Caco-2 (cell line): ENCODE results near the gene FANCI. TPM values are rescaled to one million over a fixed set of nuclear protein-coding genes. Genes with fewer than 3 reads are reported as not detected.

ENCODE experiments used
- BruUV-seq: library from RNA; stranded (reverse); fragments of 400-500 nt; replicated peaks from 2 replicates; lab custom pipeline; 2021; lab: Mats Ljungman, UMichigan
- CTCF ChIA-PET: fragments of 300-600 bp; sonication (Branson Sonifier 250); formaldehyde crosslinking; loops from one replicate; lab custom pipeline; 2022; ENCODE audit warnings: antibody characterized with exemption; lab: Charles Lee
- POLR2A ChIA-PET: fragments of 300-600 bp; sonication (Branson Sonifier 250); formaldehyde crosslinking; loops from one replicate; lab custom pipeline; 2022; ENCODE audit warnings: antibody characterized with exemption; lab: Charles Lee
- DNase-seq, 2 experiments: peaks; one replicate each; pipeline versions ENCODE4 v3.0.0 to v3.0.0-alpha.2; 2020 to 2022
- H3K27me3 ChIP-seq: replicated peaks from 2 replicates; pipeline ENCODE4 v1.6.0; 2011; ENCODE audit warnings: low read length; ENCODE audit not compliant: control insufficient read depth, insufficient read depth
- H3K36me3 ChIP-seq: 2 replicates; pipeline ENCODE4 v1.5.1; 2011; ENCODE audit warnings: low read length; ENCODE audit not compliant: control insufficient read depth, insufficient read depth
- H3K4me1 ChIP-seq: fragments of 250-450 bp; sonication (Bioruptor Pico); 2 replicates; pipeline ENCODE4 v1.5.1; 2020; ENCODE audit warnings: mild to moderate bottlenecking
- H3K4me3 ChIP-seq: 2 replicates; pipeline ENCODE4 v1.5.1; 2011; ENCODE audit warnings: low read depth, mild to moderate bottlenecking, control low read depth, low read length
- H3K9me3 ChIP-seq: fragments of 250-450 bp; sonication (Bioruptor Pico); 2 replicates; pipeline ENCODE4 v1.5.1; 2020; ENCODE audit warnings: mild to moderate bottlenecking, moderate library complexity
- H3K27ac Mint-ChIP-seq: one replicate; pipeline ENCODE4 v1.8.0; 2022; ENCODE audit warnings: mixed read lengths; ENCODE audit not compliant: unreplicated experiment
- H3K27me3 Mint-ChIP-seq: one replicate; pipeline ENCODE4 v1.8.0; 2022; ENCODE audit warnings: mixed read lengths; ENCODE audit not compliant: insufficient read depth, unreplicated experiment
- H3K36me3 Mint-ChIP-seq: one replicate; pipeline ENCODE4 v1.8.0; 2022; ENCODE audit warnings: mild to moderate bottlenecking, mixed read lengths; ENCODE audit not compliant: insufficient read depth, unreplicated experiment
- H3K4me1 Mint-ChIP-seq: one replicate; pipeline ENCODE4 v1.8.0; 2022; ENCODE audit warnings: low read depth, mixed read lengths; ENCODE audit not compliant: unreplicated experiment
- H3K4me3 Mint-ChIP-seq: one replicate; pipeline ENCODE4 v1.8.0; 2022; ENCODE audit warnings: mild to moderate bottlenecking, moderate library complexity, mixed read lengths; ENCODE audit not compliant: unreplicated experiment
- H3K9me3 Mint-ChIP-seq: one replicate; pipeline ENCODE4 v1.8.0; 2022; ENCODE audit warnings: mixed read lengths; ENCODE audit not compliant: unreplicated experiment
- intact Hi-C: fragments of 100-400 bp; cut with micrococcal nuclease; formaldehyde crosslinking; loops from one replicate; pipeline ENCODE4 v1.10.0; 2022; ENCODE audit not compliant: unreplicated experiment
- total RNA-seq: library from RNA; stranded (reverse); gene quantifications from 2 replicates; pipeline ENCODE4 v1.2.3, GENCODE V29; 2022
- TF ChIP-seq, protein P1 (sequence below), 2 experiments: fragments of 200-600 bp in 1 of 2; IDR thresholded peaks; 1 replicate in 1 of 2; 2 replicates in 1 of 2; pipeline versions ENCODE4 v1.5.1 to v1.8.0; 2011 to 2022; ENCODE audit warnings: antibody characterized with exemption in 1 of 2, control low read depth in 1 of 2, inconsistent platforms in 1 of 2, low read depth in 1 of 2, low read length in 1 of 2, mild to moderate bottlenecking in 1 of 2, moderate library complexity in 1 of 2; ENCODE audit not compliant: insufficient read depth in 1 of 2, severe bottlenecking in 1 of 2, unreplicated experiment in 1 of 2

FANCI gene
- total RNA-seq, 1 experiment from 2014 or later, result 94.2 TPM

DNA sequence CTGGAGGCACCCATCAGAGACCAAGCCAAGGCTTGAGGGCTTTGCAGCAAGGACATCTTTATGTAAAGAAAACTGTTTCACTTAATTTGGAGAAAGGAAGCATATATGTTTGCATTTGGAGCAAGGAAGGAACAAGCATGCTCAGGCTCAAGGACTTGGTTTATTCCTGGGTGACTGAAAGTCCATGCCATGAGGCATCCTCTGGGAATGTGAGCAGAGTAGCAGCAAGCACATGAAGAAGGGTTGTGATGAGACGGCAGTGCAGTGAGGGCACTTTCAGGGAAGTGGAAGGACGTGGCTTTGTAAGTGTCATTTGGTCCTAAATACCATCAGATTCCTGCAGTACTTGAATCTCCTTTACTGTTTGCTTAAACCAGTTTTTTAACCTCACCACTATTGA is 64.0 kb downstream of the FANCI start:
- POLR2A ChIA-PET, result no interaction called here
- H3K36me3 ChIP-seq, result no peaks in the 10 kb centered on the region
- no peak overlapping the region for H3K4me3 Mint-ChIP-seq
- no peaks in the 10 kb centered on the region for H3K9me3 ChIP-seq
- H3K4me3 ChIP-seq, result no peak overlapping the region
- H3K27me3 ChIP-seq, result no peaks in the 10 kb centered on the region
- no peak overlapping the region for H3K27ac Mint-ChIP-seq
- no peaks in the 10 kb centered on the region for H3K27me3 Mint-ChIP-seq
- BruUV-seq, result no TSS peak
- H3K4me1 ChIP-seq, result no peaks in the 10 kb centered on the region
- intact Hi-C loops, result no loop called here
- TF ChIP-seq, protein P1, sequence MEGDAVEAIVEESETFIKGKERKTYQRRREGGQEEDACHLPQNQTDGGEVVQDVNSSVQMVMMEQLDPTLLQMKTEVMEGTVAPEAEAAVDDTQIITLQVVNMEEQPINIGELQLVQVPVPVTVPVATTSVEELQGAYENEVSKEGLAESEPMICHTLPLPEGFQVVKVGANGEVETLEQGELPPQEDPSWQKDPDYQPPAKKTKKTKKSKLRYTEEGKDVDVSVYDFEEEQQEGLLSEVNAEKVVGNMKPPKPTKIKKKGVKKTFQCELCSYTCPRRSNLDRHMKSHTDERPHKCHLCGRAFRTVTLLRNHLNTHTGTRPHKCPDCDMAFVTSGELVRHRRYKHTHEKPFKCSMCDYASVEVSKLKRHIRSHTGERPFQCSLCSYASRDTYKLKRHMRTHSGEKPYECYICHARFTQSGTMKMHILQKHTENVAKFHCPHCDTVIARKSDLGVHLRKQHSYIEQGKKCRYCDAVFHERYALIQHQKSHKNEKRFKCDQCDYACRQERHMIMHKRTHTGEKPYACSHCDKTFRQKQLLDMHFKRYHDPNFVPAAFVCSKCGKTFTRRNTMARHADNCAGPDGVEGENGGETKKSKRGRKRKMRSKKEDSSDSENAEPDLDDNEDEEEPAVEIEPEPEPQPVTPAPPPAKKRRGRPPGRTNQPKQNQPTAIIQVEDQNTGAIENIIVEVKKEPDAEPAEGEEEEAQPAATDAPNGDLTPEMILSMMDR (IDR thresholded peaks at IDR 0.05; ENCODE audit: insufficient read depth in 1 of 2, low read depth in 1 of 2, low read length in 1 of 2, severe bottlenecking in 1 of 2, unreplicated experiment in 1 of 2), result no peak
- H3K4me1 Mint-ChIP-seq, result no peaks in the 10 kb centered on the region
- no peaks in the 10 kb centered on the region for H3K9me3 Mint-ChIP-seq
- DNase-seq, result no peak
- H3K36me3 Mint-ChIP-seq, result peaks cover 82% of the 10 kb centered on the region
- CTCF ChIA-PET, result interaction anchor here (1.3 kb wide), 1 partner anchor 101 kb away, joined by 4 read pairs; no protein-coding TSS in a partner anchor

DNA sequence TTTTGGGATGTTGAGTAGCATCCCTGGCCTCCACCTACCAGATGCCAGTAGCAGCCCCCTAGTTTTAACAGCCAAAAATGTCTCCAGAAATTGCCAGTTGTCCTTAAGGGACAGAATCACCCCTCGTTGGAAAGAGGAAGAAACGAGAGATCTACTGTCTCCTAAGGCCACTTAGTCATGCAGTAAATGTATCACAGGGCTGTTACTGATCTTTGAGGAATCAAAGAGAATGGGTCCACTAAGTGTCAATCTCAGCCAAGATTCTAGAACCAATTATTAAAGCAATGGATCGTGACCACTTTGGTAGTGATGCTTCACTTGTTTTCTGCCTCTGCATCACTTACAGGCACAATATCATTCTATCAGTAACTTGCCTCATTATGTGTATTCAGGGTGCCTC is 64.5 kb downstream of the FANCI start:
- no peaks in the 10 kb centered on the region for H3K36me3 ChIP-seq
- ChIA-PET CTCF (no interaction called here), POLR2A (no interaction called here)
- intact Hi-C loops, result no loop called here
- Mint-ChIP-seq H3K9me3 (no peaks in the 10 kb centered on the region), H3K4me3 (no peak overlapping the region), H3K4me1 (no peaks in the 10 kb centered on the region), H3K27ac (no peak overlapping the region), H3K27me3 (no peaks in the 10 kb centered on the region), H3K36me3 (peaks cover 86% of the 10 kb centered on the region)
- TF ChIP-seq, protein P1 (IDR thresholded peaks at IDR 0.05; ENCODE audit: insufficient read depth in 1 of 2, low read depth in 1 of 2, low read length in 1 of 2, severe bottlenecking in 1 of 2, unreplicated experiment in 1 of 2), result no peak
- DNase-seq, result no peak
- H3K4me3 ChIP-seq, result no peak overlapping the region
- H3K27me3 ChIP-seq, result no peaks in the 10 kb centered on the region
- no peaks in the 10 kb centered on the region for H3K4me1 ChIP-seq
- BruUV-seq, result no TSS peak
- no peaks in the 10 kb centered on the region for H3K9me3 ChIP-seq

DNA sequence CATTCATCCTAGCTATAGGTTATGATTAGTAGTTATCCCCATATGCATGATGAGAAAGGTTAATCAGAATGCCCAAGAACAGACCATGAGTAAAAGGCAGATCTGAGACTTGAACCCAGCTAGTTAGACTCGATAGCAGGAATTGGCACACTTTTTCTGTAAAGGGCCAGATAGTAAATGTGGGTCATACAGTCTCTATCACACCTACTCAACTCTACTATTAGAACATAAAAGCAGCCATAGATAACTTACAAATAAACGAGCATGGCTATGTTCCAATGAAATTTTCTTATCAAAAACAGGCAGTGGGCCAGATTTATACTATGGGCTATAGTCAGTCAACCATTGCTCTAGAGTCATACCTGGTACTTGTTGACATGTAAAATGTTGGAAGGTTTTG is 66.2 kb downstream of the FANCI start:
- H3K4me1 ChIP-seq, result no peaks in the 10 kb centered on the region
- no peak overlapping the region for H3K4me3 Mint-ChIP-seq
- BruUV-seq, result no TSS peak
- peaks cover 90% of the 10 kb centered on the region for H3K36me3 Mint-ChIP-seq
- TF ChIP-seq, protein P1 (IDR thresholded peaks at IDR 0.05; ENCODE audit: insufficient read depth in 1 of 2, low read depth in 1 of 2, low read length in 1 of 2, severe bottlenecking in 1 of 2, unreplicated experiment in 1 of 2), result no peak
- no peaks in the 10 kb centered on the region for H3K9me3 ChIP-seq
- no peaks in the 10 kb centered on the region for H3K4me1 Mint-ChIP-seq
- H3K36me3 ChIP-seq, result peaks cover under 1% of the 10 kb centered on the region; the same call in 1 of the 2 replicates
- DNase-seq, result no peak
- ChIA-PET CTCF (no interaction called here), POLR2A (interaction anchor here (0.7 kb wide), 1 partner anchor 43 kb away, joined by 4 read pairs; no protein-coding TSS in a partner anchor)
- H3K27me3 Mint-ChIP-seq, result no peaks in the 10 kb centered on the region
- no peaks in the 10 kb centered on the region for H3K27me3 ChIP-seq
- no peak overlapping the region for H3K27ac Mint-ChIP-seq
- intact Hi-C loops, result no loop called here
- H3K4me3 ChIP-seq, result no peak overlapping the region
- no peaks in the 10 kb centered on the region for H3K9me3 Mint-ChIP-seq
